GM12873 (cell line): ENCODE measurements around the gene SGCD.

ENCODE experiments used
- TF ChIP-seq, protein P1 (sequence below): IDR thresholded peaks from 2 replicates; pipeline ENCODE4 v1.5.1; 2012; ENCODE audit warnings: low read depth, mild to moderate bottlenecking, moderate library complexity, low read length, control low read depth; ENCODE audit not compliant: insufficient read depth; ENCODE audit errors: missing control alignments

Gene SGCD

DNA sequence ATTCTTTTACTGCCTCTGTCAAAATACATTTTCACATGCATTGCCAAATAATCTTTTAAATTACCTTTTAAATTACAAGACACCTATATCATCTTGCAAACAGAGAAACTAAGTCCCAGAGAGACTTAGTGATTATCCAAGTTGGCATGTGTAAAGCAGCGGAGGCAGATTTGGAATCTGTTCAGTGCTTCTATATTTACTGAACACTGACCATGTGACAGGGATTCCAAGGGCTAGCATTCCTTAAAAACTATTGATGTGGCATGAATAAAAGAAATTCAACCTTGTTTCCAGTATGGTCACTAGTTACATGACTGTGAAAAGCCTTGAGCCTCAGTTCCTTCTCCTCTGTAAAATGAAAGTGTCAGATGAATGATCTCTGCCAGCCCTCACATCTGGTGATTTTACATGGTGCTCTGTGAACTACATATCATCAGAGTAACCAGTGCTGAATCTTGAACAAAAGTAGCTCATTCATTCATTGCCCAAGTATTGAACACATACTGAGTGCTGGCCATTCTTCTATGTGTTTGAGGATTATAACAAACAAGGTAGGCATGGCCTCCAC lies 451.3 kb downstream of the SGCD start:
- TF ChIP-seq, protein P1, sequence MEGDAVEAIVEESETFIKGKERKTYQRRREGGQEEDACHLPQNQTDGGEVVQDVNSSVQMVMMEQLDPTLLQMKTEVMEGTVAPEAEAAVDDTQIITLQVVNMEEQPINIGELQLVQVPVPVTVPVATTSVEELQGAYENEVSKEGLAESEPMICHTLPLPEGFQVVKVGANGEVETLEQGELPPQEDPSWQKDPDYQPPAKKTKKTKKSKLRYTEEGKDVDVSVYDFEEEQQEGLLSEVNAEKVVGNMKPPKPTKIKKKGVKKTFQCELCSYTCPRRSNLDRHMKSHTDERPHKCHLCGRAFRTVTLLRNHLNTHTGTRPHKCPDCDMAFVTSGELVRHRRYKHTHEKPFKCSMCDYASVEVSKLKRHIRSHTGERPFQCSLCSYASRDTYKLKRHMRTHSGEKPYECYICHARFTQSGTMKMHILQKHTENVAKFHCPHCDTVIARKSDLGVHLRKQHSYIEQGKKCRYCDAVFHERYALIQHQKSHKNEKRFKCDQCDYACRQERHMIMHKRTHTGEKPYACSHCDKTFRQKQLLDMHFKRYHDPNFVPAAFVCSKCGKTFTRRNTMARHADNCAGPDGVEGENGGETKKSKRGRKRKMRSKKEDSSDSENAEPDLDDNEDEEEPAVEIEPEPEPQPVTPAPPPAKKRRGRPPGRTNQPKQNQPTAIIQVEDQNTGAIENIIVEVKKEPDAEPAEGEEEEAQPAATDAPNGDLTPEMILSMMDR, result no peak

DNA sequence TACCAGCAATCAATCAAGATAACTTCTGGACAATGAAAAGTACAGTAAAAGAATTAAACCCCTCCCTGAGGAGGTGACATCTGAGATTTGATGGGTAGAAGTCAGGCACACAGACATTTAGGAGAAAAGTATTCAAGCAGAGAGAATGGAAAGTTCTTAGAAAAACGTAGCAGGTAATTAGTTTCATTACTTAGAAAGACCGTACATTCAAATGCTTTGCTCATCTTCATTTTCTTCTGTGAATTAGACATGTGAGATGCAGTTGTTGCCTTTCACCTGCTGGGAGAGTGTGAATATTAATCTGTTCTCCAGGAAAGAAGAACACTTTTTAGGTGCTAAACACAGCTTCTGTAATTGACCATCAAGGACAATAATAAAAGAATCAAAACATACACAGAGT lies 451.8 kb downstream of the SGCD start:
- TF ChIP-seq, protein P1, result no peak

DNA sequence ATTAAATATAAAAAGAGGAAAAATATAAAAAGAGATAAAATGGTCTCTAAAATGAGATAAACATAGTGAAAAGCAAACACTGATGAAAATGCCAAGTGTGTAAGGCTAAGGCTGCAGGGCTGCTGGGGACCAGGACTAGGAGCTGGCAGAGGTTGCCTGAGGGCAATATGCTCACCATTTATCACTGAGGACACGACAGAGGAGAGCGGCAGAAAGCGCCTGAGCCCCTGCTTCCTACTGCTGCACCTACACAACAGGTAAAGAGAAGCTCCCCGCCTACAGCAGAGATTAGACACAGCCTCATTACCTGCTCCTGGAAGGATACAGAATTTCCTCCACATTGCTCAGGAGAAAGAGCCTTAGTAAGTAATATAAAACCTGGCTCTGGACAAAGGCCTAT lies 452.5 kb downstream of the SGCD start:
- TF ChIP-seq, protein P1, result no peak

DNA sequence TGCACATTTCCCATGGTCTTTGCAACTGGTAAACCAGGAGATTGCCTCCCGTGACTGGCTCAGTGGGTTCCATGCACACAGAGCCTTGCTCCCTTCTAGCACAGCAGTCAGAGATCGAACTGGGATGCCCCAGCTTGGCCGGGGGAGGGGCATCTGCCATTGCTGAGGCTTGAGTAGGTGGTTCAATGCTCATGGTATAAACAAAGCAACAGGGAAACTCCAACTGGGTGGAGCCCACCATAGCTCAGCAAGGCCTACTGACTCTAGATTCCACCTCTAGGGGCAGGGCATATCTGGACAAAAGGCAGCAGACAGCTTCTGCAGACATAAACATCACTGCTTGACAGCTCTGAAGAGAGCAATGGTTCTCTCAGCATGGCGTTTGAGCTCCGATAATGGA lies 456.1 kb downstream of the SGCD start:
- TF ChIP-seq, protein P1, result peak; percentile 12

DNA sequence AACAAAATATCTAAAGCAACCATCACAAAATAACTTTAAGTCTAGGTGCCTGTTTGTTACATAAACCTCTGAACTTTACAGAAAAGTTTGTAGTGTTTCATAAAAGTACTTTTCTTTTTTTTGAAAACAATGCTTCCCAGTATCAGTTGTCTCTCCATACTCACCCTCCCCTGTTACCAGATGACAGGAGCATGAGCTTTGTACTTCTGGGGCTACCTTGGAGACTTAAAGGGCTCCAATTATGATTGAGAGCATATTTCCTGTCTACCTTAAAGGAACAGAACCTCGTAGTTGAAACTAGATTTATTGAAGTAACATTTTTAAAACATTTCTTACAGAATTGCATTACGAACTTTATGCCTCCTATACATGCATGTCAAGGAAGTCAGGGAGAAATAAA lies 467.7 kb downstream of the SGCD start:
- TF ChIP-seq, protein P1, result no peak

DNA sequence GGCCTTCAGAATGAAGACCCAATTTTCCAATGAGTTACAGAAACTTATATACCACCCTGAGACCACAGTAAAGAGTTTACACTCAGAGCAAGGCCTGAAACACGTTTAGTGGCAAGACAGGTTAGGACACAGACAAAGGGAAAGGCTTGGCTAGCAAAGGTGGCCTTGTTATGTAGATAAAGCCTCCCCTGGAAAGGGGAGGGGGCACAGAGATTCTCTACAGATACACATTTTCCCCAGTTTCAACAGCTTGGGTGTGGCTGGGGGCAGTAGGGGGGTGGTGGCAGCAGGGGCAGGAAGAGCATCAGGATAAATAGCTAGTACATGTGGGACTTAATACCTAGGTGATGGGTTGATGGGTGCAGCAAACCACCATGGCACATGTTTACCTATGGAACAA lies 471.2 kb downstream of the SGCD start:
- TF ChIP-seq, protein P1, result no peak

DNA sequence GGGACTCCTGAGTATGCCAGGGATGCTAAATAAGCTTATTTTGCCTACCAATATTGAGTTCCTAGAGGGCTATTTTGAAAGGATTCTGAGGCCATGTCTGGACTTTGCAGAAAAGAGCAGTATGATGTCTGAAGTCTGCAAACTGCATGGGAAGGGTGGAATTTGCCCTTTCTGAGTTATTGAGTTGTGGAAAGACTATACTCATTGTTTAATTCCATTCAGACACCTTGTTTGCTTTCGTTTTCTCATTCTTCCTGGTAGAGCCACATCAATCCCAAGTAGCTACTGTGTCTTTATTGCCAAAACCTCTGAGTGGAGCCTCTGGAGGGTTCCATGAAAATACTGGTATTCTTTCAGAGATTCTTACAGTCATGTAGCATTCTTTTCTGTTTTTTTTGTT lies 472.2 kb downstream of the SGCD start:
- TF ChIP-seq, protein P1, result no peak

DNA sequence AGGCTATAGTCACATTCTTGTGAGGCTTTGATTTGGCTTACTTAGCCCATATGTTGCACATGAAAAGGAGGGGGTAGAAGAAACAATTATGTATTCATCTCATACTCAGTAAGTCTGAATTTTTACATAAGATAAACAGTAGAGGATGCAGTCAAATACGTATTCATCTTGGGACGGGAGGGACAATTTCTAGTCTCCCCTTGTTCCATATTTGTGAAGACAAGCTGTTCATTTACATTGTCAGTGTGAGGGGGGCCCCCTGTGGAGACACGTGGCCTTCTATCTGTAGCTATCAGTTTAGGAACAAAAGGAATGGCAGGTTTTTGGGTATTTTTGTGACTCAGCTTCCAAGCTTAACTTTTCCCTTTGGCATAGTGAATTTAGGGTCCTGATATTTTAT lies 474.0 kb downstream of the SGCD start:
- TF ChIP-seq, protein P1, result no peak
